ENCODE results near the gene CHST11.

The CHST11 gene

DNA sequence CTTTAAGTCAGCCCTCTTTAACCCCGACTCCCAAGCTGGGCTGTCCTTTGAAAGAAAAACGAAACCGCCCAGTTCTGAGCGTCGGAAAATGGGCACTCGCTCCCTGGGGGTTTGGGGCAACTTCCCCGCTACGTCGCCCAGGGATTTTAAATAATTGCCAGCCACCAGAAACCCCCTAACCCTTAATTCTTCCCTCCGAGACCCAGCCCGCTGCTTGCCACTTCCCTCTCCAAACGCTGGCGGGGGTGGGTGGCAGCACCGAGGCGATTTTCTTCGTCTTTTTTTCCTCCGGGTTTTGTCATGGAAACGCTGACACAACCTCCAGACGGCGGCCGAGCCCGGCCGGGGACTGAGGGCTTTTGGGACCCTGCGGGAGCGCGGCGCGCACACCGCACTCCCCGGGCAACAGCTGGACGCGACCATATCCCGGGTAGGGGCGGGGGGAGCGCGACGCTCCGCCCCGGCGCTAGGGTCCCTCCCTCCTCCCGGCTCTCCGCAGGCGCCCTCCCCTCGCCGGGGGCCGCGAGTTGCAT, at the start of gene CHST11:
Gene CHST11 (plus strand): TSS at position 532 of the 533 bp plus-strand sequence.
- peak; percentile 81 for DNase-seq

DNA sequence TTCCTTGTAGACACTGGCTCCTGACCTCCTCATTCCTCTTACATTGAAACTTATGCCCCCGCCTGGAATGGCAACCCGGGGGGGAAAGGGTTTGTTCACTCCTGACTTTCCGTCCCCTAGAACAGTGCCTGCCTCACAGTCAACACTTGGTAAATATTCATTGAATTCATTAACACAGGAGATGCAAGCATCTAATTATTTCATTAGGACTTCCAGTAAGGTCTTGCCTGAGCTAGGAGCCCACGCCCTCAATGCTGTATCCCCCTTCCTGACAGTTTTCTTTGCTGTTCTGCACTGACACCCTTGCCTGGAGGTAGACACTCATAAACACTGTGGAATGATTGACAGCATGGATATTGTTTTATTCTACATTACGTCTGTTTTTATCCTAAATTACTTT, 49.3 kb upstream of the CHST11 start:
- DNase-seq = no peak

DNA sequence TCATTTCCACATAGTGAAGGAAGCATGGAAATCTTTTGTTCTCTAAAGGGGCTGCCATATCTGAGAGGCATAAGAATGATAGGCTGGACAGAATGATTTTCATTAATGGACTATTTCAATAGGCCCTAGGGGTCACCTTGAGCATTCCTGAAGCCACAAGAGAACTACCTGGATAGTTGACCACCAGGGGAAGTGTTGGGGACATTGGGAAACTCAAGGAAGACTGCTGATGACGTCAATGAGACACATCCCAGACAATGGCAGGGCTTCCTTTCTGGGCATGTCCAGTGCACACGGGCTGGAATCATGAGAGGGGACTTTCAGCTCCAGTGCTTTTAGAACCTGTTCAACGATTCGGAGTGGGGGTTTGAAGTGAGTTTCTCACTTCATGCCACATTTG, 48.8 kb upstream of the CHST11 start:
- DNase-seq = no peak

DNA sequence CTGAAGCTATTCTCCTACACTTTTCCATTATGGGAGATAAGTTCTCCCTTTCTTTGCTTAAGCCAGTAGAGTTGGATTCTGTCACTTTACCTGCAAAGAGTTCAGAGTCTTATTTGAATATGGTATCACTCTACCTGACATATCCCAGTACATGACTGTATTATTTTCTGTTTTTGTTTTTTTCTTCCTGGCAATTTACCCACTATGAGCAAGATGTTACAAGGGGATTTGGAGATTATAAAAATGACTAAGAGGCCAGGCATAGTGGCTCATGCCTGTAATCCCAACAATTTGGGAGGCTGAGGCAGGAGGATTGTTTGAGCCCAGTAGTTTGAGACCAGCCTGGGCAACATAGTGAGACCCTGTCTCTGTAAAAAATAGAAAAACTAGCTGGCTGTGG, 46.4 kb upstream of the CHST11 start:
- no peak for DNase-seq

DNA sequence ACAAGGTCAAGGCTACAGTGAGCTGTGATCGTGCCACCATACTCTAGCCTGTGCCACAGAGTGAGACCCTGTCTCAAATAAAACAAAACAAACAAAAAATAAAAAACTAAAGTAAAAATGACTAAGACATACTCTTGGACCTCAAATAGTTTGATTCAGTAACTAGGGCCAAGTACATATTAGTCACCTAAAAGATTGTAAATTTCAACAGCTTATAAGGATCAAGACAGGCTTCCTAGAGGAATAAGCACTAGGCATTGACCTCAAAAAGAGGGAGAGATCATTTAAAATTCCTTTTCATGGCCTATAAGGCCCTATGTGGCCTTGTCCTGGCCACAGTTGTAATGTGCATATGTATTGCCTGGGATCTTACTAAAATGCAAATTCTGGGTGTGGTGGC, 46.0 kb upstream of the CHST11 start:
- DNase-seq = no peak

DNA sequence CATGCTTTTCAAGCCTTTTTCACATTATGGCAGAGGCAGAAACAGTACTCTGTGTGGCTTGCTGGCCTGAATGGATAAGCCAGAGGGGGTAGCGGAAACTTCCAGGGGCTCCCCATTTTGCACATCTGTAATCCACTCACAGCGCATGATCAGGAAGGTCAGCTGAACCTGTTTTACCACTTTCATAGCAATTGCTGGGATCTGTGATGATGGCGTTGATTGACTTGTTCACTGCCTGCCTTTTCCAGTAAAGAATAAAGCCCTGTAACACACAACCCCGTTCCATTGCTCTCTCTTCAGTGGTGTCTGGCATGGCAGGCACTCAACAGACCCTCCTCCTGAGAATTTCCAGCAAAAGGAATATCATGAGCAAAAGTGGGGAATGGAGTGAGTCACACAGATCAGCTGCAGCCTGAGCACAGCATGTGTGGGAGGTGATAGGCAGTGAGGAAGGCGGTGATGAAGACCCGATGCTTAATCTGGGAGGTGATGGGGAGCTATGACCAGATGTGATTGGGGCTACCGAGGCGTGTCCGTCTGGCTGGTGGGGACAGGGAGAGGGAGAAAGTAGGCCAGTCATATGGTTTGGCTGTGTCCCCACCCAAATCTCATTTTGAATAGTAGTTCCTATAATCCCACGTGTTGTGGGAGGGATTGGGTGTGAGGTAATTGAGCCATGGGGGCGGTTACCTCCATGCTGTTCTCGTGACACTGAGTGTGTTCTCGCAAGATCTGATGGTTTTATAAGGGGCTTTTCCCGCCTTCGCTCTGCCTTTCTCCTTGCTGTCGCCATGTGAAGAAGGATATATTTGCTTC, 44.7 kb upstream of the CHST11 start:
- DNase-seq = no peak

DNA sequence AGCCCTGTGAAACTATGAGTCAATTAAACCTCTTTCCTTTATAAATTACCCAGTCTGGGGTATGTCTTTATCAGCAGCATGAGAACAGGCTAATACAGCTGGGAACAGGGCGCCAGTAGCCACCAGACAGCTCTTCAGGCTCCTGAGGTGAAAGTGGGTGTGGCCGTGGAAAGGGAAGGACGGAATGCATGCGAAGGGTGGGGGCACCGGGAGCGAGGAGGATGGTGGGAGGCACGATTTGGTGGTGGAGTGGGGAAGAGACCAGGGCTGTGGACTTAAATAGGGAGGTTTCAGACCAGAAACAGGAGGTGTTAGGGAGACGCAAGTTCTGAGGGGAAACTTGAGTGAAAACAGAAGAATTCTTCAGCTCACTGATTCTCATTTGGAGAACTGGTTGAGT, 44.1 kb upstream of the CHST11 start:
- DNase-seq = no peak

DNA sequence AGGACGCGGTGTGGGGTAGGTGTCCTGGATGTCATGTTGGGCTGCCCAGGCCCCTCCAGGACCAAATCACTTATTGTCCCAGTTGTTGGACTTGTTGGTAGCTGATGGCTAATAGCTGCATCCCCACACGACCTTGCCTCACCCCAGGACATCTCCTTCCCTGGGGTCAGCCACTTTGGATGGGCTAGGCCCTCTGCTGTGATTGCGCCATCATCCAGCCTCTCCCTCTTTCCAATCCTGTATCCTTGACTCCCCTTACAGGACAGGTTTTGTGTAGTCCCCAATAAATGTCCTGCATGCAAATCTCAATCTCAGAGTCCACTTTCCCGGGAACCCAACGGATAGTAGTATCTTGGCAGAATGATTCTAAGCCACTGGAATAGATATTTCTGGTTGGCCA, 43.4 kb upstream of the CHST11 start:
- DNase-seq = no peak

DNA sequence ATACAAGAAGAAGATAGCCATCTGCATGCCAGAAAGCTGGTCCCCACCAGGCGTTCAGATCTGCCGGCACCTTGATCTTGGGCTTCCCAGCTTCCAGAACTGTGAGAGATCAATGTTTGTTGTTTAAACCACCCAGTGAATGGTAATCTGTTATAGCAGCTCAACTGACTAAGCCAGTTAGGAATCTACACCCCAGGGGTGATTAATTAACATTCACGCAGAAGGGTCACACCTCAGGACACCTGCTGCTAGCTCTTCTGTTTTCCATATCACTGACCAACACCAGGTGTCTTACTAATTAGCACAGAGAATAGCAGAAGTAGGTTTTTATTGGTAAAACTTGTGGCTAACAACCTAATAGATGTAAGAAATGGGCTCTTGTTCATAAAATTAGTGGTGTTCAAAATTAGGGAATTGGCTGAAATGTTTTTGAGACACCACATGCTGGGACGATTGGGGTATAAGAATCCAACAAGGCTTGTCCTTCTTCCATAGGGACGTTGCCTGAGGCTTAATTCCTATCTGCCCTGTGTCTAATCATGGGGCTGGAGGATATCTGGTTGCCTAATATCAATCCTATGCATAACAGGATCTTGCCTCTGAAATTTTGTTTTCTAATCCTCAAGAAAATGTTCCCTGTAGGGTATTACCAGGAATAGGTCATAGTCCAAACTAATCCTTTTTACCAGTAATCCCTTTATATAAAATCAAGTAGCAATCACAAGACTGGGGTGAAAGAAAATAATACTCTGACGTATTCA, 42.0 kb upstream of the CHST11 start:
- no peak for DNase-seq

DNA sequence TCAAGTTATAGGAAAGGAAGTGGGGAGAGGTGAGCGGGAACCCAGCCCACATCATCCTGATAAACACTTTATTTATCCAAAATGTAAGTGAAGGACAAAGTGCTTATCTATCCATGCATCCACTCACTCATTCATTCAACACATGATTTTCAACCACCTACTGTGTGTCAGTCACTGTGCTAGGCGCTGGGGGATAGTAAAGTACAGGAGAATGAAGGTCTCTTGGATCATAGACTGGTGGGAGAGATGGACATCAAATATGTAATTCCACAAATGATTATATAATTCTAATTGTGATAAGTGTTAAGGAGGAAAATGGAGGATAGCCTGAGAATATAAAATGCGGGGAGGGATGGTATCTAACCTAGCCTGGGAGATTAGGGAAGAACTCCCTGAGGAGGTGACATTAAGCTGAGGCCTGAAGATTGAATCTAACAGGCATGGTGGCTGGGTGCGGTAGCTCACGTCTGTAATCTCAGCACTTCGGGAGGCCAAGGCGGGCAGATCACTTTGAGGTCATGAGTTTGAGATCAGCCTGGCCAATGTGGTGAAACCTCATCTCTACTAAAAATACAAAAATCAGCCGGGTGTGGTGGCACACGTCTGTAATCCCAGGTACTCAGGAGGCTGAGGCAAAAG, 41.3 kb upstream of the CHST11 start:
- no peak for DNase-seq

DNA sequence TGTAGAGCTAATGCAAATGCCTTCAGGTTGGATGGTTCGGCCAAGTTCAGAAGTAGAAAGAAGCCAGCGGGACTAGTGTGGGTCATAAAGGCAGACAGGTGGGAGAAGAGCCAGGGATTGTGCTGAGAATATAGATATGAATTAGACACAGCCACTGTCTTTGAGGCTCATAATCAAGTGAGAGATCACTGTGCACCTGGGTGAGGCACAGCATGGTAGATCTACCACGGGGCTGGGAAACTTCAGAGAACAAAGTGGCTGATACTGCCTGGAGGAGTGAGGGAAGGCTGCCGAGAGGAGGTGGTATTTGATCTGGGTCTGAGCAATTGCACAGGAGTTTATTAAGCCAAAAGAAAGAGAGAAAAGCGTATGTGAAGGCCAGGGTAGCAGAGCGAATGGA, 40.6 kb upstream of the CHST11 start:
- DNase-seq = no peak

DNA sequence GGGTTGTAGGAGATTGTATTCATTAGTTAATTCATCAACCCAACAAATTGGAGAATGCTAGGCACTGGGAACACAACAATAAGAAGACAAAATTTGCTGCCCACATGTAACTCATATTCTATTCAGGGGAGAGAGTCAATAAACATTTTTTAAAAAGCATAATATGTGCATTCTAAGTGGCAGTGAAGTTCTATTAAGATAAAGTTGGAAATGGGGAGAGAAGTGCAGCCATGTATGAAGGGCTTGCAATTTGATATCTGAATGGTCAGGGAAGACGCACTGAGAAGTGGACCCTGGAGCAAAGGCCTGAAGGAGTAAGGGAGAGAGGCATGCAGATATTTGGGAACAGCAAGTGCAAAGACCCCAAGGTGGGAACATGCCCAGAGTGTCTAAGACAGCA, 40.2 kb upstream of the CHST11 start:
- no peak for DNase-seq

DNA sequence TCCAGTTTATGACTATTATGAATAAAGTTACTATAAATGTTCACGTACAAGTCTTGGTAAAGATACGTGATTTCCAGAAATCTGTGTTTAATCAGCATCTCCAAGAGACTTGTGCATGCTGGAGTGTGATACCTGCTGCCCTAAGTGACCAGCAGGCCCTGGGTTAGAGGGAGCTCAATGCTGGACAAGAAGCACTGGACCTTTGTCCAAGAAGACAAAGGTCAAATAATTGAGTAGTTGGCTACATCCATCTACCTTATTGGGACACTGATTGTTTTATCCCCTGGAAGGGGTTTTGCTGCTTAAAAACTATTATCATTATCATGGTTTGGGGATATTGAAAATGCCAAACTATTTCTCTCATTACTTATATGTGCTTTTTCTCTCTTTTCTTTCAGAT, 37.0 kb upstream of the CHST11 start:
- DNase-seq = no peak

DNA sequence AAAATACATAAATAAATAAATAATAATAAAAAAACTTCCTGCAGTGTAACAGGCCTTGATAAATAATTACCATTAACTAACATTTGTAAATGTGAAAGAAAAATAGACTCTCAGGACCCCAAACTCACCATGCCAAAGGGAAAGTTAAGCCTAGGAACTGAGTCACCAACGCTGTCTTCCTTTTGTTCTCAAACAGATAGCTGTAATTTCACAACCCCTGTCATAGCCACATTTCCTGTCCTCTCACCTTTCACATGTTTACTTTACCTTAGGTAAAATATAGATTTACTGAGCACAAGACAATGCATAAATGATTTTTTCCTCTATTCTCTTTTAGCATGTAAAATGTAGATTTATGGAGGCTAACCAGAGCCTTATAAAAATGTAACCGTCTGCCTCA, 35.9 kb upstream of the CHST11 start:
- no peak for DNase-seq

DNA sequence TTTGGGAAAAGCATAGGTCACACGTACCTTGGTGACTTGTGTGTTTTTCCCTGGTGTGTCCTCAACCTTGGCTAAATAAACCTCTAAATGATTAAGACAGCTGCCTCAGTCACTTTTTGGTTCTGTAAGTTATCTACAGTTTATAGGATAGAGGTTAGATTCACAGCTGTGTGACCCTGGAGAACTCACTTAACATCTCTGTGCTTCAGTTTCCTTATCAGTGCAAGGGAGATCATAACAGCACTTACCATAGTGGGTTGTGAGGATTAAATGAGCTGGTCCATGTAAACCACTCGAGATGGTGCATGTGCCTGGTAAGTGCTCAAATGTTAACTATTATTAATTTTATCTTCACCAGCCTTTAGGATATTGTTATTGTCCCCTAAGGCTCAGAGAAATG, 35.4 kb upstream of the CHST11 start:
- DNase-seq = no peak

DNA sequence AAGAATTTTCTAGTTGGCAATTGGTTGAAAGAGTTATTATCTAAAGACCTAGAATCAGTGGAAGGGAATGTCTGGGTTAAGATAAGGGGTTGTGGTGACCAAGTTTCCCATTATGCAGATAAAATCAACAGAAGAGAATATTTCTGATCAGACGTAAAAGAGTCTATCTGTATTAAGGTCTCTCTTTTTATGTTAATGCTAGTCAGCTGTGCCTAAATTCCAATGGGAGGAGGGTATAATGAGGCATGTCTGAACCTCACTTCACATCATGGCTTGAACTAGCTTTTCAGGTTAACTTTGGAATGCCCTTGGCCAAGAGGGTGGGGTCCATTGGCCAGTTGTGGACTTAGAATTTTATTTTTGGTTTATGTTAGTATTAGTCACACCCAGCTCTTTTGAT, 34.3 kb upstream of the CHST11 start:
- DNase-seq = no peak

DNA sequence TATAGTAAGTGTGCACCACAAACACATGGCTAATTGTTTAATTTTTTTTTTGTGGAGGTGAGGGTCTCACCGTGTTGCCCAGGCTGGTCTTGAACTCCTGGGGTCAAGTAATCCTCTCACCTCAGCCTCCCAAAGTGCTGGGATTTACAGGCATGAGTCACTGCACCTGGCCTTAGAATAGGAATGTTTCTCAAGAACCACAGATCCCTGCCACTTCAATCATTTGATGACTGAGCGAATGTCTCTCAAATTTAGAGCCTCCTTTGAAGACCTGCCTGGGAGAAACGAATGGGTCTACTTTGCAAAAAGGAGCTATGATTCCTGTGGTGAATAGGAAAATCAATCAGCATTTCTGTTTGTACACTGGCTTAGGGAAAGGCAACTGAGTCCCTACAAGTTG, 33.5 kb upstream of the CHST11 start:
- no peak for DNase-seq

DNA sequence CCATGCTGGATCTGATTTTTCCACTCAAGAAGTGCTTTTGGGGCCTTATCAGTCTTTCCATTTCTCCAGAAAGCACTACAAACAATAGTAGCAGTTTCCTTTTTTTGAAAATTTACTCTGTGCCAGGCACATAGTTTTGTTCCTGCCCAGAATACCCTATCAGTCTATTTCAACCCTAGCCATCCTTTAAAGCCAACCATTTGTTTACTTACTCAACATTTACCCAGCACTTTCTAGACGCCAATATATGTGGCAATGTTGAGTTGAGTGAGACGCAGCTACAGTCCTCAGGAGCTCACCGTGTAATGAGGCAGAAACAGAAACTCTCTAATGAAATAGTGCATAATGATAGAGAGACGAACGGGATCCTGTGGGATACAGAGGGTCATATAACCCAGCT, 32.9 kb upstream of the CHST11 start:
- no peak for DNase-seq

DNA sequence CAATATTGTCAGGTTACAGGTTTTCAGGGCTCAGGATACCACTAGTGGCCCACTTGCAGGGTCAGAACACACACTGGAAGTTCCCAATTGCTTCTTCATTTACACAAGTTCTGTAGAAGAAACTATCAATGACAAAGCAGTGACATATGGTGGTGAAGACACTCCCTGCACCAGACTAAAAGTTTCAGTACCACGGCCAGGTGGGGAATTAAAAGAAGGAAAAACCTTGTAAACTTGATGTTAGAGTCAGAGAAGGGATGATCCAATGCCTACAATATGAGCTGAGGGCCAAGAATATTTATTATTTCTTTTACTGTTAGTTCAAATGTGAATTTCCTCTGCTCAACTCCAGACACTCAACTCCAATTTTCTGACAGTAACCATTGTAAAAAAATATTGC, 31.8 kb upstream of the CHST11 start:
- DNase-seq = no peak

DNA sequence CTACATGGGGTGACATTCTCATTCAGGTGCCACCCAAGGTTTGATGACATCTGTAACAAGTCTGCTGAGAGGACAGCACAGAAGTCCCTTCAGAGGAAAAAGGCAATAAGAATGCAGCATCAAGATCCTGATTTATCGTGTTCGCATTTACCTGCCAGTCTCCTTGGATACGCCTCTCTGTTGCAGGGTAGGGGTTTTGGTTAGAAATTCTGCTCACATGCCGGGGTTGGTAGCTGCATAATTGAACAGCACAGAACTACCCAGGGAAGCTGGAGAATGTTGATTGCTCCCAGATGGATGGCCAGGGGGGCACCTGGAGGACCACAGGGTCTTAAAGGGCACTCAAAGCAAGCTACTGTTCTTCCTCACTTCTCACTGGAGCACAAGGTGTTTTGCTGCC, 31.1 kb upstream of the CHST11 start:
- DNase-seq = no peak

DNA sequence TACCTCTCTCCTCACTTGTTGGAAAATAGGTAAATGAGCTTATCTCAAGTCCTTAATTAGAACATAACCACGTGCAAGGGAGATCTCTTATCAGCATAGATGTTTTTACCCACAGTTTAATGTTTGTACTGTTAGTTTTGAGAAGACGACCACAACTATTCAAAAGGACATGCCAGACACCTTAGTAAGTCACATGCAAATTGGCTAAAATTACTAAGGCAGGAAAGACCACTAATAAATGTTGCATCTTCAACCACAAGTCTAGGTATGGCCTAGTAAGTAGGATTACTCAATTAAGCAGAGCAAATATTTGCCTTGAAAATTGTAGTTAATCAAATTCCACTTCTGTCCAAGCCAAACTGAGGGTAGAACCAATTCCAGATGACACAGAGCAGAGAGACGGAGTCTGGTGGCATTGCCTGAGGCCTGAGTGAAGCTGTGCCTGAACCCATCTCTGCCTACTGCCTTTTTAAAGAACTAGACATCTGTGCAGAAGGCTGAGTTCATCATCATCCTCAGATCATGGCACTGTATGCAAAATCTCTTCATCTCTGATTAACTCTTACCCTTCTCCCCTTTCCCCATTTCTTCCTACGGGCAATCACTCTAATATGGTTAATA, 29.7 kb upstream of the CHST11 start:
- no peak for DNase-seq

DNA sequence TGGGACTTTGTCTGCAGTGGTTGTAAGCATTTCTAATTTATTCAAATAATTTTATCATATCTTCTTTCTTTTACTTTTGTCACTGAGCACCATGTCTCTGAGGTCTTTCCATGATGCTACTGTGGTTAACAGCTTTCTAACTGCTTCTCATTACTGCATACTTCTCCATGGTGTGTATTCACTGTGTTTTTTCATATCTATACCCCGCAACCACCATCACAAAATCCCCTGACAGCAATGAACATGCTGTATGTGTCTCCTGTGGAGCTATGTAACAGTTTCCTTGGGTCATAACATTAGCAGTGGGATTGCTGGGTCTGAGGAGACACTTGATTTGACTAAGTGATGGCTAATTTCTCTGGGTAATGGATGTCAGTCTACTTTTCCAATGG, 29.2 kb upstream of the CHST11 start:
- no peak for DNase-seq

DNA sequence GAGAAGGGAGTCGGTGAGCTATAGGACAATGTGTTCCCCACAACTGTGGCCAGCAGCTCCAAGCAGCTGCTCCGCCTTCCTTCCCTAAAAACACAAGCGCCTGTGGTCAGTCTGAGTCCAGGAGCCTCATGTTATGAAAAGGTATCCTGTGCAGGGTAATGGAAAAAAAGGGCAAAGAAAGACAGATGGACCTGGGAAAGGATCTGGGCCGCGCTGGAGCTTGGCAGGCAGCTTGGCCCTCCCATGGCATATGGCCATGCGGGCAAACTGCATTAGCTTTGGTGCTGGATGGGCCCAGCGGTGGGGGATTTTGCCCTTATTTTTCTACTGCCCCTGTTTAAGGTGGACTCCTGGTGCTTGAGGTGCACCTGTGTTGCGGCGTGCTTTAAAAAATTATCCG, 23.7 kb upstream of the CHST11 start:
- no peak for DNase-seq

Data from stimulated activated CD4-positive, alpha-beta T cell treated with anti-CD3 and anti-CD28 coated beads, Interleukin-1b, Interleukin-23, amount 100 ng/mL, for 48 hours (primary cell).